ENCODE measurements around the gene SAMD4A.

DNA sequence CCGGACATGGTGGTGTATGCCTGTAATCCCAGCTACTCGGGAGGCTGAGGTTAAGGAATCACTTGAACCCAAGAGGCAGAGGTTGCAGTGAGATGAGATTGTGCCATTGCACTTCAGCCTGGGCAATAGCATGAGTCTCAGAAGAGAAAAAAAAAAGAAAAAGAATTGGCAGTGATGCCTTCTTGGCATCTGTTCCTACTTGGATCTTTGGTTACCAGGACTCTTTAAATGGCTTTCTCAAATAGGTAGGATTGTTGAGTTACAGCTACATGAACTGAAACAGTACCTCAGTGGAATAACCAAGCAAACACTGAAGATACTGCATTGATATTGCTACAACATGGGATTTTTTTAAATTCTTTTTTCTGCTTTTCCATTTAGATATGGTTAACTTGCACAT is 136.8 kb downstream of the SAMD4A start:
- TF ChIP-seq, protein P1, sequence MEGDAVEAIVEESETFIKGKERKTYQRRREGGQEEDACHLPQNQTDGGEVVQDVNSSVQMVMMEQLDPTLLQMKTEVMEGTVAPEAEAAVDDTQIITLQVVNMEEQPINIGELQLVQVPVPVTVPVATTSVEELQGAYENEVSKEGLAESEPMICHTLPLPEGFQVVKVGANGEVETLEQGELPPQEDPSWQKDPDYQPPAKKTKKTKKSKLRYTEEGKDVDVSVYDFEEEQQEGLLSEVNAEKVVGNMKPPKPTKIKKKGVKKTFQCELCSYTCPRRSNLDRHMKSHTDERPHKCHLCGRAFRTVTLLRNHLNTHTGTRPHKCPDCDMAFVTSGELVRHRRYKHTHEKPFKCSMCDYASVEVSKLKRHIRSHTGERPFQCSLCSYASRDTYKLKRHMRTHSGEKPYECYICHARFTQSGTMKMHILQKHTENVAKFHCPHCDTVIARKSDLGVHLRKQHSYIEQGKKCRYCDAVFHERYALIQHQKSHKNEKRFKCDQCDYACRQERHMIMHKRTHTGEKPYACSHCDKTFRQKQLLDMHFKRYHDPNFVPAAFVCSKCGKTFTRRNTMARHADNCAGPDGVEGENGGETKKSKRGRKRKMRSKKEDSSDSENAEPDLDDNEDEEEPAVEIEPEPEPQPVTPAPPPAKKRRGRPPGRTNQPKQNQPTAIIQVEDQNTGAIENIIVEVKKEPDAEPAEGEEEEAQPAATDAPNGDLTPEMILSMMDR (conservative IDR thresholded peaks at IDR 0.05; ENCODE audit: low read depth, low read length) = no peak
- TF ChIP-seq EZH2 (IDR thresholded peaks at IDR 0.05; ENCODE audit: borderline replicate concordance, low read depth, low read length, poor library complexity, severe bottlenecking) = no peak
